HL-60 (cell line): Measurements from ENCODE around the gene FAM186B.

Source experiments
- DNase-seq, 2 experiments: peaks; one replicate each; pipeline ENCODE4 v3.0.0-alpha.2; 2010 to 2020; ENCODE audit warnings: low read depth in 1 of 2, low spot score in 1 of 2
- H3K27ac ChIP-seq: fragments of 250-450 bp; sonication (Bioruptor Pico); replicated peaks from 2 replicates; pipeline ENCODE4 v1.5.1; 2020; ENCODE audit warnings: mild to moderate bottlenecking, moderate library complexity
- H3K27me3 ChIP-seq: fragments of 250-450 bp; sonication (Bioruptor Pico); 2 replicates; pipeline ENCODE4 v1.5.1; 2021; ENCODE audit warnings: mild to moderate bottlenecking, moderate library complexity; ENCODE audit not compliant: insufficient read depth, poor library complexity, severe bottlenecking
- H3K4me3 ChIP-seq: replicated peaks from 2 replicates; pipeline ENCODE4 v1.5.1; 2011; ENCODE audit warnings: mild to moderate bottlenecking, control low read depth, low read length; ENCODE audit not compliant: insufficient read depth
- CTCF ChIP-seq: IDR thresholded peaks from one replicate; pipeline ENCODE4 v1.5.1; 2011; ENCODE audit warnings: low read length, control low read depth, inconsistent platforms; ENCODE audit not compliant: insufficient read depth
- GABPA ChIP-seq: IDR thresholded peaks from 2 replicates; pipeline ENCODE4 v1.6.1; 2012; ENCODE audit warnings: low read depth
- POLR2AphosphoS5 ChIP-seq: IDR thresholded peaks from 2 replicates; pipeline ENCODE4 v1.6.1; 2012; ENCODE audit warnings: low read depth
- REST ChIP-seq: IDR thresholded peaks from 2 replicates; pipeline ENCODE4 v1.6.1; 2012; ENCODE audit warnings: low read depth; ENCODE audit not compliant: insufficient replicate concordance
- SPI1 ChIP-seq: IDR thresholded peaks from 2 replicates; pipeline ENCODE4 v1.6.1; 2012; ENCODE audit warnings: low read depth, mild to moderate bottlenecking, borderline replicate concordance

Gene FAM186B

GRCh38 chr12:49609875-49610154 is 4.4 kb upstream of the FAM186B start:
- no peaks in the 10 kb centered on the region for H3K27me3 ChIP-seq
- no peak overlapping the region for H3K4me3 ChIP-seq
- TF ChIP-seq GABPA: no peak
- TF ChIP-seq CTCF: no peak
- TF ChIP-seq POLR2AphosphoS5: no peak
- TF ChIP-seq SPI1: no peak
- TF ChIP-seq REST: no peak
- no peak overlapping the region for H3K27ac ChIP-seq
- no peak for DNase-seq

GRCh38 chr12:49609059-49609874 is 3.8 kb upstream of the FAM186B start:
- TF ChIP-seq POLR2AphosphoS5 (no peak), GABPA (no peak), CTCF (no peak), SPI1 (no peak), REST (no peak)
- H3K4me3 ChIP-seq: no peak overlapping the region
- no peak for DNase-seq
- no peaks in the 10 kb centered on the region for H3K27me3 ChIP-seq
- H3K27ac ChIP-seq: no peak overlapping the region

- Histone ChIP-seq H3K27me3 (no peaks in the 10 kb centered on the region), H3K4me3 (no peak overlapping the region), H3K27ac (no peak overlapping the region)
- no peak for TF ChIP-seq CTCF
- TF ChIP-seq POLR2AphosphoS5: no peak
- no peak for TF ChIP-seq REST
- TF ChIP-seq SPI1: no peak
- no peak for TF ChIP-seq GABPA
- no peak for DNase-seq
Observed at GRCh38 chr12:49604856-49605255, 583 bp downstream of the FAM186B start.
